ENCODE data around the gene TRIM13.
"Not testable (repeated sequence)": the region's sequence is repeated elsewhere in the genome, so short reads cannot be mapped to it uniquely, and the experiment has no call there.

DNA sequence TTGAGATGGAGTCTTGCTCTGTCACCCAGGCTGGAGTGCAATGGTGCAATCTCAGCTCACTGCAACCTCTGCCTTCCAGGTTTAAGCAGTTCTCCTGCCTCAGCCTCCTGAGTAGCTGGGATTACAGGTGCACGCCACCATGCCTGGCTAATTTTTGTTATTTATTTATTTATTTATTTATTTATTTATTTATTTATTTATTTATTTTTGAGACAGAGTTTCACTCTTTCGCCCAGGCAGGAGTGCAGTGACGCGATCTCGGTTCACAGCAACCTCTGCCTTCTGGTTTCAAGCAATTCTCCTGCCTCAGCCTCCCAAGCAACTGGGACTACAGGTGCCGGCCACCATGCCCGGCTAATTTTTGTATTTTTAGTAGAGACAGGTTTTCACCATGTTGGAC, 65.5 kb downstream of the TRIM13 start:
- TF ChIP-seq, protein P1, sequence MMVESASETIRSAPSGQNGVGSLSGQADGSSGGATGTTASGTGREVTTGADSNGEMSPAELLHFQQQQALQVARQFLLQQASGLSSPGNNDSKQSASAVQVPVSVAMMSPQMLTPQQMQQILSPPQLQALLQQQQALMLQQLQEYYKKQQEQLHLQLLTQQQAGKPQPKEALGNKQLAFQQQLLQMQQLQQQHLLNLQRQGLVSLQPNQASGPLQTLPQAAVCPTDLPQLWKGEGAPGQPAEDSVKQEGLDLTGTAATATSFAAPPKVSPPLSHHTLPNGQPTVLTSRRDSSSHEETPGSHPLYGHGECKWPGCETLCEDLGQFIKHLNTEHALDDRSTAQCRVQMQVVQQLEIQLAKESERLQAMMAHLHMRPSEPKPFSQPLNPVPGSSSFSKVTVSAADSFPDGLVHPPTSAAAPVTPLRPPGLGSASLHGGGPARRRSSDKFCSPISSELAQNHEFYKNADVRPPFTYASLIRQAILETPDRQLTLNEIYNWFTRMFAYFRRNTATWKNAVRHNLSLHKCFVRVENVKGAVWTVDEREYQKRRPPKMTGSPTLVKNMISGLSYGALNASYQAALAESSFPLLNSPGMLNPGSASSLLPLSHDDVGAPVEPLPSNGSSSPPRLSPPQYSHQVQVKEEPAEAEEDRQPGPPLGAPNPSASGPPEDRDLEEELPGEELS (CRISPR knock-in tag; IDR thresholded peaks at IDR 0.05), result not testable (repeated sequence)
- TF ChIP-seq, protein P2, sequence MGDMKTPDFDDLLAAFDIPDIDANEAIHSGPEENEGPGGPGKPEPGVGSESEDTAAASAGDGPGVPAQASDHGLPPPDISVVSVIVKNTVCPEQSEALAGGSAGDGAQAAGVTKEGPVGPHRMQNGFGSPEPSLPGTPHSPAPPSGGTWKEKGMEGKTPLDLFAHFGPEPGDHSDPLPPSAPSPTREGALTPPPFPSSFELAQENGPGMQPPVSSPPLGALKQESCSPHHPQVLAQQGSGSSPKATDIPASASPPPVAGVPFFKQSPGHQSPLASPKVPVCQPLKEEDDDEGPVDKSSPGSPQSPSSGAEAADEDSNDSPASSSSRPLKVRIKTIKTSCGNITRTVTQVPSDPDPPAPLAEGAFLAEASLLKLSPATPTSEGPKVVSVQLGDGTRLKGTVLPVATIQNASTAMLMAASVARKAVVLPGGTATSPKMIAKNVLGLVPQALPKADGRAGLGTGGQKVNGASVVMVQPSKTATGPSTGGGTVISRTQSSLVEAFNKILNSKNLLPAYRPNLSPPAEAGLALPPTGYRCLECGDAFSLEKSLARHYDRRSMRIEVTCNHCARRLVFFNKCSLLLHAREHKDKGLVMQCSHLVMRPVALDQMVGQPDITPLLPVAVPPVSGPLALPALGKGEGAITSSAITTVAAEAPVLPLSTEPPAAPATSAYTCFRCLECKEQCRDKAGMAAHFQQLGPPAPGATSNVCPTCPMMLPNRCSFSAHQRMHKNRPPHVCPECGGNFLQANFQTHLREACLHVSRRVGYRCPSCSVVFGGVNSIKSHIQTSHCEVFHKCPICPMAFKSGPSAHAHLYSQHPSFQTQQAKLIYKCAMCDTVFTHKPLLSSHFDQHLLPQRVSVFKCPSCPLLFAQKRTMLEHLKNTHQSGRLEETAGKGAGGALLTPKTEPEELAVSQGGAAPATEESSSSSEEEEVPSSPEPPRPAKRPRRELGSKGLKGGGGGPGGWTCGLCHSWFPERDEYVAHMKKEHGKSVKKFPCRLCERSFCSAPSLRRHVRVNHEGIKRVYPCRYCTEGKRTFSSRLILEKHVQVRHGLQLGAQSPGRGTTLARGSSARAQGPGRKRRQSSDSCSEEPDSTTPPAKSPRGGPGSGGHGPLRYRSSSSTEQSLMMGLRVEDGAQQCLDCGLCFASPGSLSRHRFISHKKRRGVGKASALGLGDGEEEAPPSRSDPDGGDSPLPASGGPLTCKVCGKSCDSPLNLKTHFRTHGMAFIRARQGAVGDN (CRISPR knock-in tag; IDR thresholded peaks at IDR 0.05), result not testable (repeated sequence)
- TF ChIP-seq ZZZ3 (CRISPR knock-in tag; IDR thresholded peaks at IDR 0.05; ENCODE audit: borderline replicate concordance); KDM1A (CRISPR knock-in tag; IDR thresholded peaks at IDR 0.05); ZNF136 (CRISPR knock-in tag; IDR thresholded peaks at IDR 0.05; ENCODE audit: low read depth); STAT5B (CRISPR knock-in tag; IDR thresholded peaks at IDR 0.05); GATAD2A (CRISPR knock-in tag; IDR thresholded peaks at IDR 0.05); ZFP36L1 (CRISPR knock-in tag; IDR thresholded peaks at IDR 0.05): not testable (repeated sequence)
